H1 (cell line): ENCODE results near the gene KCNQ2. TPM values are rescaled to one million over a fixed set of nuclear protein-coding genes. Genes with fewer than 3 reads are reported as not detected.

Experiments used
- CTCF ChIA-PET: fragments of 300-600 bp; sonication (Branson Sonifier 250); formaldehyde crosslinking; loops from one replicate; lab custom pipeline; 2021; ENCODE audit not compliant: partially characterized antibody; lab: Charles Lee
- POLR2A ChIA-PET: fragments of 300-600 bp; sonication (Branson Sonifier 250); formaldehyde crosslinking; loops from one replicate; lab custom pipeline; 2021; ENCODE audit warnings: inconsistent platforms; ENCODE audit not compliant: partially characterized antibody; lab: Charles Lee
- DNase-seq, 2 experiments: peaks; one replicate each; pipeline versions ENCODE4 v3.0.0 to v3.0.0-alpha.2; 2010 to 2022; ENCODE audit warnings: low spot score in 2 of 2, low read depth in 1 of 2, mixed read lengths in 1 of 2
- FAIRE-seq: peaks from 2 replicates; lab custom pipeline; 2011; peaks lifted over from hg19 to GRCh38; lab: Jason Lieb, UNC
- H2AFZ ChIP-seq: 2 replicates; pipeline ENCODE4 v1.8.1; 2012; ENCODE audit warnings: low read length, inconsistent platforms
- H2AK5ac ChIP-seq: 2 replicates; pipeline ENCODE4 v1.6.1; 2013; ENCODE audit warnings: low read depth, low read length
- H2BK120ac ChIP-seq: replicated peaks from 2 replicates; pipeline ENCODE3; 2013; ENCODE audit warnings: low read depth, low read length, inconsistent platforms
- H2BK12ac ChIP-seq: 2 replicates; pipeline ENCODE4 v1.6.1; 2013; ENCODE audit warnings: low read depth, low read length
- H2BK15ac ChIP-seq: 2 replicates; pipeline ENCODE4 v1.6.1; 2013; ENCODE audit warnings: low read length
- H2BK20ac ChIP-seq: 2 replicates; pipeline ENCODE4 v1.6.1; 2013; ENCODE audit warnings: low read length
- H2BK5ac ChIP-seq: 2 replicates; pipeline ENCODE4 v1.6.1; 2013; ENCODE audit warnings: low read depth, low read length
- H3K14ac ChIP-seq: 2 replicates; pipeline ENCODE4 v1.6.1; 2013; ENCODE audit warnings: inconsistent platforms; ENCODE audit not compliant: insufficient read length
- H3K18ac ChIP-seq: 2 replicates; pipeline ENCODE4 v1.6.1; 2013; ENCODE audit warnings: low read length; ENCODE audit errors: extremely low read depth
- H3K23ac ChIP-seq: 2 replicates; pipeline ENCODE4 v1.6.1; 2013; ENCODE audit warnings: inconsistent platforms; ENCODE audit not compliant: insufficient read length
- H3K23me2 ChIP-seq: 2 replicates; pipeline ENCODE4 v1.6.1; 2013; ENCODE audit warnings: low read depth, low read length
- H3K27ac ChIP-seq: 2 replicates; pipeline ENCODE4 v1.6.1; 2011; ENCODE audit warnings: low read depth, low read length, inconsistent platforms
- H3K27me3 ChIP-seq, 4 experiments: replicated peaks in 1 of 4; 1 replicate in 1 of 4; 2 replicates in 3 of 4; pipeline versions ENCODE4 v1.6.1 to v1.8.1; 2011 to 2013; ENCODE audit warnings: low read length in 3 of 4, mild to moderate bottlenecking in 3 of 4, inconsistent platforms in 2 of 4, mixed read lengths in 2 of 4, moderate library complexity in 1 of 4; ENCODE audit not compliant: control insufficient read depth in 3 of 4, insufficient read depth in 3 of 4; ENCODE audit errors: extremely low read depth in 1 of 4
- H3K36me3 ChIP-seq, 4 experiments: 2 replicates each; pipeline versions ENCODE4 v1.6.1 to v1.8.1; 2011 to 2013; ENCODE audit warnings: mild to moderate bottlenecking in 4 of 4, low read length in 3 of 4, moderate library complexity in 2 of 4, control low read depth in 1 of 4, inconsistent platforms in 1 of 4; ENCODE audit not compliant: insufficient read depth in 4 of 4, control insufficient read depth in 2 of 4
- H3K4ac ChIP-seq: replicated peaks from 2 replicates; pipeline ENCODE3; 2013; ENCODE audit warnings: low read length, low read depth, mixed read lengths, inconsistent platforms; ENCODE audit not compliant: insufficient read length
- H3K4me1 ChIP-seq, 4 experiments: replicated peaks in 1 of 4; 1 replicate in 1 of 4; 2 replicates in 3 of 4; pipeline versions ENCODE4 v1.6.1 to v1.8.1; 2011 to 2013; ENCODE audit warnings: low read length in 3 of 4, inconsistent platforms in 2 of 4, mixed read lengths in 1 of 4; ENCODE audit not compliant: insufficient read depth in 4 of 4, control insufficient read depth in 3 of 4
- H3K4me2 ChIP-seq, 2 experiments: 2 replicates each; pipeline versions ENCODE4 v1.6.1 to v1.8.1; 2011 to 2013; ENCODE audit warnings: low read depth in 2 of 2, low read length in 2 of 2, control low read depth in 1 of 2, inconsistent platforms in 1 of 2, mild to moderate bottlenecking in 1 of 2; ENCODE audit not compliant: insufficient read depth in 1 of 2
- H3K4me3 ChIP-seq, 4 experiments: fragments of 200-600, 300-600 bp in 1 of 4; sonication (generic), shearing (Covaris generic), sonication (Bioruptor Twin) in 1 of 4; 2 replicates each; pipeline versions ENCODE4 v1.5.1 to v1.8.1; 2011 to 2016; ENCODE audit warnings: low read length in 4 of 4, low read depth in 3 of 4, control low read depth in 2 of 4, inconsistent platforms in 2 of 4, mild to moderate bottlenecking in 2 of 4, mixed read lengths in 1 of 4, moderate library complexity in 1 of 4; ENCODE audit not compliant: insufficient read depth in 2 of 4; ENCODE audit errors: extremely low read depth in 1 of 4
- H3K56ac ChIP-seq: replicated peaks from 2 replicates; pipeline ENCODE3; 2013; ENCODE audit warnings: low read depth, mild to moderate bottlenecking, mixed read lengths, low read length, inconsistent platforms; ENCODE audit not compliant: insufficient read length
- H3K79me1 ChIP-seq: 2 replicates; pipeline ENCODE4 v1.6.1; 2013; ENCODE audit warnings: low read depth, low read length, control low read depth
- H3K79me2 ChIP-seq, 2 experiments: 2 replicates each; pipeline versions ENCODE4 v1.6.1 to v1.8.1; 2012 to 2013; ENCODE audit warnings: low read length in 2 of 2, mild to moderate bottlenecking in 2 of 2, inconsistent platforms in 1 of 2; ENCODE audit not compliant: insufficient read depth in 2 of 2, control insufficient read depth in 1 of 2
- H3K9ac ChIP-seq, 4 experiments: replicated peaks in 1 of 4; 1 replicate in 1 of 4; 2 replicates in 3 of 4; pipeline versions ENCODE4 v1.6.1 to v1.8.1; 2011 to 2013; ENCODE audit warnings: low read depth in 3 of 4, low read length in 3 of 4, control low read depth in 2 of 4, mild to moderate bottlenecking in 2 of 4, moderate library complexity in 2 of 4, inconsistent platforms in 1 of 4; ENCODE audit errors: extremely low read depth in 1 of 4
- H3K9me3 ChIP-seq, 2 experiments: 2 replicates each; pipeline versions ENCODE4 v1.6.1 to v1.8.1; 2012 to 2013; ENCODE audit warnings: mild to moderate bottlenecking in 2 of 2, moderate library complexity in 2 of 2, control low read depth in 1 of 2, inconsistent platforms in 1 of 2, low read depth in 1 of 2, low read length in 1 of 2, mixed read lengths in 1 of 2; ENCODE audit not compliant: insufficient read depth in 2 of 2
- H4K20me1 ChIP-seq, 2 experiments: replicated peaks in 1 of 2; 2 replicates each; pipeline versions ENCODE3 to v1.8.1; 2011 to 2013; ENCODE audit warnings: inconsistent platforms in 2 of 2, low read length in 2 of 2, mild to moderate bottlenecking in 1 of 2; ENCODE audit not compliant: insufficient read depth in 2 of 2, control insufficient read depth in 1 of 2
- H4K5ac ChIP-seq: 2 replicates; pipeline ENCODE4 v1.6.1; 2013; ENCODE audit warnings: low read length, low read depth, mixed read lengths, inconsistent platforms; ENCODE audit not compliant: insufficient read length
- H4K8ac ChIP-seq: 2 replicates; pipeline ENCODE4 v1.8.0; 2013; ENCODE audit warnings: mild to moderate bottlenecking, moderate library complexity, low read length, inconsistent platforms; ENCODE audit not compliant: insufficient read depth; ENCODE audit errors: extremely low read depth
- H4K91ac ChIP-seq: replicated peaks from 2 replicates; pipeline ENCODE3; 2013; ENCODE audit warnings: low read length, mixed read lengths, inconsistent platforms; ENCODE audit not compliant: insufficient read length
- BRCA1 ChIP-seq: IDR thresholded peaks from 2 replicates; pipeline ENCODE4 v1.6.1; 2012; ENCODE audit warnings: low read depth, low read length, improper control_type of control experiment
- EP300 ChIP-seq, 2 experiments: IDR thresholded peaks; 1 replicate in 1 of 2; 2 replicates in 1 of 2; pipeline ENCODE4 v1.6.1; 2011 to 2012; ENCODE audit warnings: low read depth in 2 of 2, low read length in 2 of 2, mild to moderate bottlenecking in 2 of 2, borderline replicate concordance in 1 of 2, inconsistent platforms in 1 of 2, moderate library complexity in 1 of 2
- KDM5A ChIP-seq: fragments of 200-600 bp; IDR thresholded peaks from 2 replicates; pipeline ENCODE4 v1.7.1; 2012; ENCODE audit warnings: mild to moderate bottlenecking, low read length, inconsistent platforms, mixed read lengths
- MAFK ChIP-seq: IDR thresholded peaks from 2 replicates; pipeline ENCODE4 v1.6.1; 2012; ENCODE audit warnings: low read depth, mild to moderate bottlenecking, improper control_type of control experiment, low read length
- NRF1 ChIP-seq: IDR thresholded peaks from 2 replicates; pipeline ENCODE4 v1.6.1; 2011; ENCODE audit warnings: mild to moderate bottlenecking, low read depth, low read length, improper control_type of control experiment
- RAD21 ChIP-seq, 2 experiments: IDR thresholded peaks in 1 of 2; conservative IDR thresholded peaks in 1 of 2; 2 replicates each; pipeline ENCODE4 v1.6.1; 2011; ENCODE audit warnings: low read depth in 2 of 2, low read length in 2 of 2, improper control_type of control experiment in 1 of 2, inconsistent platforms in 1 of 2, mild to moderate bottlenecking in 1 of 2, moderate library complexity in 1 of 2
- RNF2 ChIP-seq: fragments of 200-900, 300-1000 bp; sonication (generic); IDR thresholded peaks from 2 replicates; pipeline ENCODE4 v1.7.1; 2016; ENCODE audit warnings: borderline replicate concordance, low read depth, mild to moderate bottlenecking, antibody characterized with exemption, low read length; ENCODE audit not compliant: poor library complexity, severe bottlenecking; ENCODE audit errors: missing control alignments
- SP2 ChIP-seq: IDR thresholded peaks from 2 replicates; pipeline ENCODE4 v1.6.1; 2012; ENCODE audit warnings: mild to moderate bottlenecking, low read length, inconsistent platforms
- SP4 ChIP-seq: IDR thresholded peaks from 2 replicates; pipeline ENCODE4 v1.6.1; 2012; ENCODE audit warnings: low read length, inconsistent platforms
- SRF ChIP-seq: IDR thresholded peaks from 2 replicates; pipeline ENCODE4 v1.6.1; 2011; ENCODE audit warnings: mild to moderate bottlenecking, low read depth, low read length, moderate library complexity
- TAF7 ChIP-seq: optimal IDR thresholded peaks from 2 replicates; pipeline ENCODE3; 2011; ENCODE audit warnings: low read depth, mild to moderate bottlenecking, inconsistent platforms, low read length, moderate library complexity, borderline replicate concordance
- WGBS, 2 experiments: shearing (Covaris generic) in 1 of 2; methylation state at CpG; one replicate each; pipeline versions ENCODE4 v1.1.6 to v1.1.7; 2013 to 2015; ENCODE audit warnings: low lambda C conversion rate in 2 of 2, mixed read lengths in 2 of 2, inconsistent platforms in 1 of 2, low coverage in 1 of 2, missing lambda C conversion rate in 1 of 2; ENCODE audit not compliant: insufficient replicate concordance in 2 of 2, insufficient coverage in 1 of 2, insufficient read length in 1 of 2; ENCODE audit errors: extremely low coverage in 1 of 2, missing lambda C conversion rate in 1 of 2; 5-methylcytosine and 5-hydroxymethylcytosine counted together
- polyA plus RNA-seq, 7 experiments: library from polyadenylated mRNA; depleted of rRNA in 3 of 7; stranded (reverse) in 5 of 7; unstranded in 2 of 7; fragments of >200 nt in 5 of 7; fragments of 200-250 nt in 2 of 7; gene quantifications; 1 replicate in 5 of 7; 2 replicates in 1 of 7; 4 replicates in 1 of 7; pipeline versions ENCODE4 v1.2.1 to v1.2.3, GENCODE V29; 2011 to 2013; ENCODE audit warnings: missing spikeins in 2 of 7, mixed read lengths in 2 of 7
- total RNA-seq: library from RNA; stranded (reverse); fragmentation: NEBNext Ultra II Directional; extraction: Animal tissue kit (Norgen Biotek cat#: 25700); gene quantifications from 2 replicates; pipeline ENCODE4 v1.2.1, GENCODE V29; 2021
- TF ChIP-seq, protein P1 (sequence below): IDR thresholded peaks from 2 replicates; pipeline ENCODE4 v1.6.1; 2011; ENCODE audit warnings: low read length, improper control_type of control experiment

Gene KCNQ2
- total and polyA plus RNA-seq, 2 of the 8 experiments (the other 6 are each of a cell fraction or from before 2014, with no cell fraction given): 82.6 to 243 TPM

GRCh38 chr20:63435552-63435951 is 36.9 kb downstream of the KCNQ2 start:
- H3K36me3 ChIP-seq: no peaks in the 10 kb centered on the region; a peak in 1 of 8 replicates
- FAIRE-seq: no peak
- no peaks in the 10 kb centered on the region; the same call in 1 of the 2 replicates for H3K79me1 ChIP-seq

More at GRCh38 chr20:63435552-63435951, 36.9 kb downstream of the KCNQ2 start:
- no peak overlapping the region for H4K5ac ChIP-seq
- no peaks in the 10 kb centered on the region for H3K9me3 ChIP-seq
- no peak for TF ChIP-seq EP300 (IDR thresholded peaks at IDR 0.05; ENCODE audit: borderline replicate concordance in 1 of 2, low read depth in 2 of 2, low read length in 2 of 2)
- no peak for TF ChIP-seq BRCA1
- TF ChIP-seq MAFK: no peak
- TF ChIP-seq SP4: no peak
- TF ChIP-seq SRF: no peak
- no peak for TF ChIP-seq TAF7
- TF ChIP-seq, protein P1, sequence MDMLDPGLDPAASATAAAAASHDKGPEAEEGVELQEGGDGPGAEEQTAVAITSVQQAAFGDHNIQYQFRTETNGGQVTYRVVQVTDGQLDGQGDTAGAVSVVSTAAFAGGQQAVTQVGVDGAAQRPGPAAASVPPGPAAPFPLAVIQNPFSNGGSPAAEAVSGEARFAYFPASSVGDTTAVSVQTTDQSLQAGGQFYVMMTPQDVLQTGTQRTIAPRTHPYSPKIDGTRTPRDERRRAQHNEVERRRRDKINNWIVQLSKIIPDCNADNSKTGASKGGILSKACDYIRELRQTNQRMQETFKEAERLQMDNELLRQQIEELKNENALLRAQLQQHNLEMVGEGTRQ: no peak
- TF ChIP-seq RNF2: no peak
- no peak for TF ChIP-seq KDM5A
- no peak for TF ChIP-seq SP2
- no peak for TF ChIP-seq NRF1
- no peak for TF ChIP-seq RAD21 (IDR thresholded peaks at IDR 0.05 in 1 of 2, conservative IDR thresholded peaks at IDR 0.05 in 1 of 2; ENCODE audit: low read depth in 2 of 2, low read length in 2 of 2)
- H2BK15ac ChIP-seq: no peak overlapping the region
- H3K79me2 ChIP-seq: no peaks in the 10 kb centered on the region
- CTCF ChIA-PET: interaction anchor here (0.9 to 1.0 kb wide), 2 partner anchors 10 kb away, joined by 3 to 7 read pairs; no protein-coding TSS in a partner anchor
- H4K91ac ChIP-seq: no peak overlapping the region
- H4K8ac ChIP-seq: no peak overlapping the region
- no peak overlapping the region for H3K23ac ChIP-seq
- no peak overlapping the region for H3K4me2 ChIP-seq
- no peaks in the 10 kb centered on the region for H3K23me2 ChIP-seq
- DNase-seq: no peak
- H3K27ac ChIP-seq: no peak overlapping the region
- no peak overlapping the region for H2AK5ac ChIP-seq
- no peaks in the 10 kb centered on the region for H3K27me3 ChIP-seq
- H3K18ac ChIP-seq: no peak overlapping the region
- H3K56ac ChIP-seq: no peak overlapping the region
- no peak overlapping the region for H3K4ac ChIP-seq
- H2BK12ac ChIP-seq: no peak overlapping the region
- no peak overlapping the region for H3K4me3 ChIP-seq
- no peak overlapping the region for H2BK120ac ChIP-seq
- H2BK5ac ChIP-seq: no peak overlapping the region
- H3K4me1 ChIP-seq: peaks cover 0 to 13% (median 5%) of the 10 kb centered on the region in 4 experiments; a peak in 5 of 7 replicates
- no peak overlapping the region for H3K14ac ChIP-seq
- POLR2A ChIA-PET: no interaction called here
- H2AFZ ChIP-seq: no peak overlapping the region
- 83% methylated on average over 9 of the region's 9 CpGs; no CpG with 5 or more reads in 1 of the 2 experiments for WGBS, 2 experiments
- no peak overlapping the region for H2BK20ac ChIP-seq
- H4K20me1 ChIP-seq: peaks cover 0 to 1% of the 10 kb centered on the region in 2 experiments
- H3K9ac ChIP-seq: no peak overlapping the region
